ENCODE measurements around the gene IFT80.
"Not testable (repeated sequence)": the region's sequence is repeated elsewhere in the genome, so short reads cannot be mapped to it uniquely, and the experiment has no call there.

The IFT80 gene

GRCh38 chr3:160365869-160366522 lies 33.0 kb downstream of the IFT80 start:
- DNase-seq (ENCODE audit: low read depth in 2 of 2, low spot score in 1 of 2) = no peak

- not testable (repeated sequence) for DNase-seq (ENCODE audit: low read depth in 2 of 2, low spot score in 1 of 2)
These were observed 36.1 kb downstream of the IFT80 start for GRCh38 chr3:160362896-160363295.

- DNase-seq (ENCODE audit: low read depth in 2 of 2, low spot score in 1 of 2) = no peak
These were observed 43.2 kb downstream of the IFT80 start for GRCh38 chr3:160355826-160356225.

- no peak for DNase-seq (ENCODE audit: low read depth in 2 of 2, low spot score in 1 of 2)
These were observed 52.5 kb downstream of the IFT80 start for GRCh38 chr3:160346511-160346910.

- DNase-seq (ENCODE audit: low read depth in 2 of 2, low spot score in 1 of 2) = no peak
These were observed 55.9 kb downstream of the IFT80 start for GRCh38 chr3:160343132-160343531.

GRCh38 chr3:160340351-160340750 lies 58.7 kb downstream of the IFT80 start:
- DNase-seq (ENCODE audit: low read depth in 2 of 2, low spot score in 1 of 2) = no peak

- no peak for DNase-seq (ENCODE audit: low read depth in 2 of 2, low spot score in 1 of 2)
These were observed 67.7 kb downstream of the IFT80 start for GRCh38 chr3:160331127-160331937.

- no peak for DNase-seq (ENCODE audit: low read depth in 2 of 2, low spot score in 1 of 2)
These were observed 68.3 kb downstream of the IFT80 start for GRCh38 chr3:160330690-160331089.

- DNase-seq (ENCODE audit: low read depth in 2 of 2, low spot score in 1 of 2) = no peak
These were observed 68.9 kb downstream of the IFT80 start for GRCh38 chr3:160330109-160330508.

GRCh38 chr3:160326286-160326685 lies 72.7 kb downstream of the IFT80 start:
- not testable (repeated sequence) for DNase-seq (ENCODE audit: low read depth in 2 of 2, low spot score in 1 of 2)

- DNase-seq (ENCODE audit: low read depth in 2 of 2, low spot score in 1 of 2) = not testable (repeated sequence)
These were observed 77.2 kb downstream of the IFT80 start for GRCh38 chr3:160321821-160322220.

GRCh38 chr3:160319322-160319721 lies 79.7 kb downstream of the IFT80 start:
- DNase-seq (ENCODE audit: low read depth in 2 of 2, low spot score in 1 of 2) = no peak

- DNase-seq (ENCODE audit: low read depth in 2 of 2, low spot score in 1 of 2) = no peak
These were observed 84.0 kb downstream of the IFT80 start for GRCh38 chr3:160314995-160315394.

- DNase-seq (ENCODE audit: low read depth in 2 of 2, low spot score in 1 of 2) = no peak
These were observed 86.9 kb downstream of the IFT80 start for GRCh38 chr3:160312014-160312624.

GRCh38 chr3:160302806-160303205 lies 96.2 kb downstream of the IFT80 start:
- no peak for DNase-seq (ENCODE audit: low read depth in 2 of 2, low spot score in 1 of 2)

- DNase-seq (ENCODE audit: low read depth in 2 of 2, low spot score in 1 of 2) = no peak
These were observed 102.4 kb downstream of the IFT80 start for GRCh38 chr3:160296591-160296990.

GRCh38 chr3:160291909-160292299 lies 107.1 kb downstream of the IFT80 start:
- DNase-seq (ENCODE audit: low read depth in 2 of 2, low spot score in 1 of 2) = no peak

- no peak for DNase-seq (ENCODE audit: low read depth in 2 of 2, low spot score in 1 of 2)
These were observed 107.6 kb downstream of the IFT80 start for GRCh38 chr3:160291290-160291908.

GRCh38 chr3:160287666-160288065 lies 111.4 kb downstream of the IFT80 start:
- DNase-seq (ENCODE audit: low read depth in 2 of 2, low spot score in 1 of 2) = no peak

GRCh38 chr3:160286231-160286630 lies 112.8 kb downstream of the IFT80 start:
- no peak for DNase-seq (ENCODE audit: low read depth in 2 of 2, low spot score in 1 of 2)

- DNase-seq (ENCODE audit: low read depth in 2 of 2, low spot score in 1 of 2) = no peak
These were observed 118.2 kb downstream of the IFT80 start for GRCh38 chr3:160280836-160281235.

- DNase-seq (ENCODE audit: low read depth in 2 of 2, low spot score in 1 of 2) = no peak
These were observed 119.4 kb downstream of the IFT80 start for GRCh38 chr3:160279657-160280056.

All from stimulated activated CD8-positive, alpha-beta memory T cell treated with anti-CD3 and anti-CD28 coated beads, Interleukin-4, amount 100 ng/mL, for 4 hours (primary cell).